IMR-90 (cell line): Measurements from ENCODE around the gene CYB5B. TPM values are rescaled to one million over a fixed set of nuclear protein-coding genes. Genes with fewer than 3 reads are reported as not detected.
A peak's percentile ranks its signal among the peaks of the same experiment; 100 is the strongest.

Experiments used
- ATAC-seq: fragments of 200-7000 bp; cut with Tn5 transposase; 2 replicates; pipeline ENCODE4 v1.9.1; 2020; ENCODE audit warnings: low read depth, mild to moderate bottlenecking, moderate library complexity
- BruUV-seq: library from RNA; stranded (reverse); fragments of 400-500 nt; replicated peaks from 2 replicates; lab custom pipeline; 2021; lab: Mats Ljungman, UMichigan
- CTCF ChIA-PET: fragments of 300-600 bp; formaldehyde crosslinking; extraction: SDS; loops from one replicate; lab custom pipeline; 2021; ENCODE audit warnings: antibody characterized with exemption; lab: Yijun Ruan, JAX
- POLR2A ChIA-PET: fragments of 300-600 bp; sonication (Branson Sonifier 250); formaldehyde crosslinking; loops from one replicate; lab custom pipeline; 2022; ENCODE audit warnings: antibody characterized with exemption; ENCODE audit not compliant: unreplicated experiment; lab: Charles Lee
- DNase-seq: peaks from one replicate; pipeline ENCODE4 v3.0.0; 2013
- H2AFZ ChIP-seq: replicated peaks from 2 replicates; pipeline ENCODE3; 2013; ENCODE audit warnings: low read length, mild to moderate bottlenecking; ENCODE audit not compliant: poor library complexity
- H2AK5ac ChIP-seq: 2 replicates; pipeline ENCODE4 v1.6.1; 2013; ENCODE audit warnings: low read depth, low read length, inconsistent platforms
- H2AK9ac ChIP-seq: replicated peaks from 2 replicates; pipeline ENCODE3; 2013; ENCODE audit warnings: mild to moderate bottlenecking, low read depth, low read length, moderate library complexity; ENCODE audit not compliant: poor library complexity
- H2BK120ac ChIP-seq: 2 replicates; pipeline ENCODE4 v1.6.1; 2013; ENCODE audit warnings: low read depth, low read length, inconsistent platforms
- H2BK15ac ChIP-seq: 3 replicates; pipeline ENCODE4 v1.6.1; 2013; ENCODE audit warnings: low read depth, low read length, inconsistent platforms
- H2BK20ac ChIP-seq: 2 replicates; pipeline ENCODE4 v1.6.1; 2013; ENCODE audit warnings: low read depth, mild to moderate bottlenecking, inconsistent platforms, low read length, moderate library complexity
- H2BK5ac ChIP-seq: 2 replicates; pipeline ENCODE4 v1.6.1; 2013; ENCODE audit warnings: mild to moderate bottlenecking, low read depth, low read length, inconsistent platforms; ENCODE audit not compliant: poor library complexity, severe bottlenecking
- H3K14ac ChIP-seq: replicated peaks from 2 replicates; pipeline ENCODE4 v1.6.1; 2013; ENCODE audit warnings: low read depth, low read length, inconsistent platforms
- H3K18ac ChIP-seq: 2 replicates; pipeline ENCODE4 v1.6.1; 2013; ENCODE audit warnings: low read depth, low read length, control low read depth
- H3K23ac ChIP-seq: 2 replicates; pipeline ENCODE4 v1.6.1; 2013; ENCODE audit warnings: low read depth, low read length, inconsistent platforms
- H3K27ac ChIP-seq: 2 replicates; pipeline ENCODE4 v1.5.1; 2013; ENCODE audit warnings: mild to moderate bottlenecking, control low read depth, low read length; ENCODE audit not compliant: insufficient read depth
- H3K27me3 ChIP-seq: 2 replicates; pipeline ENCODE4 v1.6.1; 2013; ENCODE audit warnings: low read length; ENCODE audit not compliant: control insufficient read depth, insufficient read depth
- H3K36me3 ChIP-seq: 2 replicates; pipeline ENCODE4 v1.6.1; 2013; ENCODE audit warnings: low read length, mixed read lengths; ENCODE audit not compliant: control insufficient read depth, insufficient read depth
- H3K4ac ChIP-seq: 2 replicates; pipeline ENCODE4 v1.6.1; 2013; ENCODE audit warnings: low read depth, low read length, inconsistent platforms
- H3K4me1 ChIP-seq: 2 replicates; pipeline ENCODE4 v1.6.1; 2013; ENCODE audit warnings: low read length, mixed read lengths; ENCODE audit not compliant: control insufficient read depth, insufficient read depth
- H3K4me2 ChIP-seq: 2 replicates; pipeline ENCODE4 v1.6.1; 2013; ENCODE audit warnings: low read depth, mild to moderate bottlenecking, control low read depth, low read length, moderate library complexity
- H3K4me3 ChIP-seq: 2 replicates; pipeline ENCODE4 v1.5.1; 2013; ENCODE audit warnings: low read depth, mild to moderate bottlenecking, control low read depth, low read length, moderate library complexity; ENCODE audit not compliant: insufficient read depth
- H3K56ac ChIP-seq: 2 replicates; pipeline ENCODE4 v1.6.1; 2013; ENCODE audit warnings: low read length, inconsistent platforms; ENCODE audit not compliant: insufficient read depth; ENCODE audit errors: extremely low read depth
- H3K79me1 ChIP-seq, 2 experiments: 2 replicates each; pipeline ENCODE4 v1.6.1; 2013; ENCODE audit warnings: low read length in 2 of 2, inconsistent platforms in 1 of 2, low read depth in 1 of 2
- H3K9ac ChIP-seq: 2 replicates; pipeline ENCODE4 v1.6.1; 2013; ENCODE audit warnings: low read depth, low read length, control low read depth
- H3K9me1 ChIP-seq: 2 replicates; pipeline ENCODE4 v1.6.1; 2013; ENCODE audit warnings: low read length, inconsistent platforms; ENCODE audit not compliant: insufficient read depth
- H3K9me3 ChIP-seq: 2 replicates; pipeline ENCODE4 v1.6.1; 2013; ENCODE audit warnings: low read length; ENCODE audit not compliant: control insufficient read depth, insufficient read depth
- H4K20me1 ChIP-seq: 2 replicates; pipeline ENCODE4 v1.6.1; 2013; ENCODE audit warnings: low read length, inconsistent platforms; ENCODE audit not compliant: insufficient read depth
- H4K5ac ChIP-seq: 2 replicates; pipeline ENCODE4 v1.6.1; 2013; ENCODE audit warnings: mild to moderate bottlenecking, low read depth, low read length, control low read depth
- H4K8ac ChIP-seq, 2 experiments: 2 replicates each; pipeline ENCODE4 v1.6.1; 2013; ENCODE audit warnings: low read depth in 2 of 2, low read length in 2 of 2, control low read depth in 1 of 2, inconsistent platforms in 1 of 2
- H4K91ac ChIP-seq: 2 replicates; pipeline ENCODE4 v1.6.1; 2013; ENCODE audit warnings: low read depth, low read length, inconsistent platforms; ENCODE audit not compliant: insufficient read depth
- ELK1 ChIP-seq: fragments of 150-350 bp; IDR thresholded peaks from 2 replicates; pipeline ENCODE4 v1.6.1; 2016; ENCODE audit warnings: low read depth, mild to moderate bottlenecking, low read length, moderate library complexity, borderline replicate concordance
- NFE2L2 ChIP-seq: fragments of 150-350 bp; IDR thresholded peaks from 2 replicates; pipeline ENCODE4 v1.6.1; 2016; ENCODE audit warnings: low read depth, mild to moderate bottlenecking, low read length
- WGBS, 2 experiments: methylation state at CpG; one replicate each; pipeline versions ENCODE4 v1.1.5 to v1.1.7; 2013; ENCODE audit warnings: missing lambda C conversion rate in 2 of 2; ENCODE audit not compliant: insufficient read length in 1 of 2; ENCODE audit errors: extremely low coverage in 2 of 2; 5-methylcytosine and 5-hydroxymethylcytosine counted together
- dilution Hi-C: fragments of 300-500 bp; cut with HindIII; formaldehyde crosslinking; loops from one replicate; pipeline ENCODE4 v1.14.3; 2018; ENCODE audit warnings: low sequenced_read_pairs; ENCODE audit not compliant: unreplicated experiment
- in situ Hi-C: fragments of 300-500 bp; cut with MboI; formaldehyde crosslinking; loops from 3 replicates; pipeline ENCODE4 v1.14.3; 2019; ENCODE audit warnings: low sequenced_read_pairs, inconsistent platforms, mixed read lengths
- intact Hi-C: fragments of 100-400 bp; cut with micrococcal nuclease; formaldehyde crosslinking; loops from 2 replicates; pipeline ENCODE4 v1.10.0; 2022
- polyA plus RNA-seq, 3 experiments: library from polyadenylated mRNA; depleted of rRNA; stranded (reverse); fragments of >200 nt; gene quantifications; 2 replicates each; pipeline ENCODE4 v1.2.3, GENCODE V29; 2012; ENCODE audit warnings: low replicate concordance in 1 of 3
- total RNA-seq: library from RNA; depleted of rRNA; stranded (reverse); fragments of >200 nt; gene quantifications from 2 replicates; pipeline ENCODE4 v1.2.3, GENCODE V29; 2012

Gene CYB5B
- total and polyA plus RNA-seq, 2 of the 4 experiments (the other 2 are of a cell fraction), result 100 to 102 TPM

- CTCF ChIA-PET, result interaction anchor here (0.5 to 0.8 kb wide), 3 partner anchors 8 to 46 kb away, joined by 3 read pairs; no protein-coding TSS in a partner anchor
- H3K9ac ChIP-seq, result no peak overlapping the region
- no peaks in the 10 kb centered on the region for H3K27me3 ChIP-seq
- H2AK9ac ChIP-seq, result peak overlapping the region; percentile 3
- ATAC-seq (peak; percentile 83), DNase-seq (peak; percentile 40)
- H3K4ac ChIP-seq, result no peak overlapping the region
- peak overlapping the region; percentile 7 for H3K4me2 ChIP-seq
- no peaks in the 10 kb centered on the region for H3K9me3 ChIP-seq
- H3K9me1 ChIP-seq, result no peaks in the 10 kb centered on the region; the same call in none of the 2 replicates
- no peaks in the 10 kb centered on the region for H4K20me1 ChIP-seq
- peak overlapping the region; percentile 53 for H2AFZ ChIP-seq
- H3K56ac ChIP-seq, result no peak overlapping the region
- no peak overlapping the region; the same call in 1 of the 2 replicates for H2AK5ac ChIP-seq
- no peak overlapping the region; the same call in 2 of the 3 replicates for H2BK15ac ChIP-seq
- H4K8ac ChIP-seq, result peak overlapping the region in 1 of 2 experiments; percentile 34; a peak in 1 of 4 replicates
- intact Hi-C loops (no loop called here), in situ Hi-C loops (no loop called here), dilution Hi-C loops (no loop called here)
- H3K14ac ChIP-seq, result no peak overlapping the region
- no peak overlapping the region for H4K5ac ChIP-seq
- no TSS peak for BruUV-seq
- peak overlapping the region; percentile 30; the same call in 1 of the 2 replicates for H2BK20ac ChIP-seq
- peak overlapping the region; percentile 14; the same call in 1 of the 2 replicates for H3K18ac ChIP-seq
- no peaks in the 10 kb centered on the region for H3K79me1 ChIP-seq
- peak overlapping the region; percentile 22; the same call in 1 of the 2 replicates for H2BK120ac ChIP-seq
- peaks cover 8% of the 10 kb centered on the region for H3K4me1 ChIP-seq
- H3K27ac ChIP-seq, result no peak overlapping the region
- 20% methylated on average over 1 of the region's 4 CpGs; no CpG with 5 or more reads in 1 of the 2 experiments for WGBS, 2 experiments
- TF ChIP-seq ELK1 (no peak), NFE2L2 (no peak)
- H3K36me3 ChIP-seq, result no peaks in the 10 kb centered on the region
- H4K91ac ChIP-seq, result no peak overlapping the region
- H3K23ac ChIP-seq, result no peak overlapping the region
- H3K4me3 ChIP-seq, result no peak overlapping the region
- POLR2A ChIA-PET, result interaction anchor here (0.6 kb wide), 1 partner anchor 73 kb away, joined by 3 read pairs; no protein-coding TSS in a partner anchor
- no peak overlapping the region for H2BK5ac ChIP-seq
Measured at GRCh38 chr16:69404275-69404805, 20.1 kb upstream of the CYB5B start.
